HG03045 (cell line): ENCODE measurements around the gene RACGAP1.
A peak's percentile ranks its signal among the peaks of the same experiment; 100 is the strongest.

Source experiments
- ATAC-seq: cut with Tn5 transposase; IDR thresholded peaks from one replicate; pipeline ENCODE4 v1.9.1; 2021; ENCODE audit warnings: mild to moderate bottlenecking, moderate library complexity; ENCODE audit not compliant: unreplicated experiment

The RACGAP1 gene

GRCh38 chr12:49957570-49957967 lies 67.7 kb downstream of the RACGAP1 start:
- no peak for ATAC-seq

- ATAC-seq: no peak
These were observed 68.4 kb downstream of the RACGAP1 start for GRCh38 chr12:49956663-49957569.

GRCh38 chr12:49955899-49956662 lies 69.2 kb downstream of the RACGAP1 start:
- no peak for ATAC-seq

- ATAC-seq: no peak
These were observed 70.1 kb downstream of the RACGAP1 start for GRCh38 chr12:49954863-49955830.

GRCh38 chr12:49953961-49954846 lies 71.1 kb downstream of the RACGAP1 start:
- no peak for ATAC-seq

- no peak for ATAC-seq
These were observed 72.1 kb downstream of the RACGAP1 start for GRCh38 chr12:49953151-49953550.

- no peak for ATAC-seq
These were observed 72.8 kb downstream of the RACGAP1 start for GRCh38 chr12:49952391-49953055.

GRCh38 chr12:49951411-49952240 lies 73.7 kb downstream of the RACGAP1 start:
- no peak for ATAC-seq

GRCh38 chr12:49950273-49951251 lies 74.7 kb downstream of the RACGAP1 start, which contains the start of gene AQP2:
Gene AQP2 (plus strand): TSS chr12:49950737. CDS start chr12:49950831, 94 bp downstream.
- ATAC-seq: no peak

GRCh38 chr12:49949866-49950265 lies 75.4 kb downstream of the RACGAP1 start:
- no peak for ATAC-seq

- ATAC-seq: no peak
These were observed 76.1 kb downstream of the RACGAP1 start for GRCh38 chr12:49948866-49949845.

GRCh38 chr12:49947593-49948226 lies 77.6 kb downstream of the RACGAP1 start:
- no peak for ATAC-seq

- no peak for ATAC-seq
These were observed 78.8 kb downstream of the RACGAP1 start for GRCh38 chr12:49946497-49946896.

GRCh38 chr12:49946086-49946485 lies 79.2 kb downstream of the RACGAP1 start:
- no peak for ATAC-seq

GRCh38 chr12:49945394-49946080 lies 79.8 kb downstream of the RACGAP1 start:
- ATAC-seq: peak; percentile 66
